IPS-NIHi11 (cell line): ENCODE data around the gene CBLB.
"Not testable (repeated sequence)": the region's sequence is repeated elsewhere in the genome, so short reads cannot be mapped to it uniquely, and the experiment has no call there.

Experiments
- DNase-seq: peaks from one replicate; pipeline ENCODE4 v3.0.0; 2012; ENCODE audit warnings: mixed read lengths, low spot score

CBLB gene

GRCh38 chr3:105755121-105755886, 113.5 kb downstream of the CBLB start:
- DNase-seq = no peak

- no peak for DNase-seq
Observed at GRCh38 chr3:105752791-105753415, 115.9 kb downstream of the CBLB start.

GRCh38 chr3:105747696-105748095, 121.1 kb downstream of the CBLB start:
- no peak for DNase-seq

GRCh38 chr3:105747060-105747541, 121.7 kb downstream of the CBLB start:
- DNase-seq = no peak

GRCh38 chr3:105746231-105746996, 122.4 kb downstream of the CBLB start:
- DNase-seq = no peak

GRCh38 chr3:105745046-105745445, 123.8 kb downstream of the CBLB start:
- no peak for DNase-seq

GRCh38 chr3:105744202-105744601, 124.6 kb downstream of the CBLB start:
- no peak for DNase-seq

GRCh38 chr3:105733356-105733755, 135.5 kb downstream of the CBLB start:
- no peak for DNase-seq

- DNase-seq = no peak
Observed at GRCh38 chr3:105731686-105732085, 137.1 kb downstream of the CBLB start.

- no peak for DNase-seq
Observed at GRCh38 chr3:105730801-105731354, 137.9 kb downstream of the CBLB start.

- DNase-seq = no peak
Observed at GRCh38 chr3:105729667-105730066, 139.1 kb downstream of the CBLB start.

- no peak for DNase-seq
Observed at GRCh38 chr3:105728771-105729312, 140.0 kb downstream of the CBLB start.

GRCh38 chr3:105727036-105727435, 141.8 kb downstream of the CBLB start:
- DNase-seq = not testable (repeated sequence)

- DNase-seq = no peak
Observed at GRCh38 chr3:105722943-105723556, 145.8 kb downstream of the CBLB start.

- no peak for DNase-seq
Observed at GRCh38 chr3:105719791-105720190, 149.0 kb downstream of the CBLB start.

GRCh38 chr3:105715372-105715771, 153.4 kb downstream of the CBLB start:
- DNase-seq = no peak

- DNase-seq = no peak
Observed at GRCh38 chr3:105714453-105714852, 154.4 kb downstream of the CBLB start.

- DNase-seq = no peak
Observed at GRCh38 chr3:105708980-105709379, 159.8 kb downstream of the CBLB start.

GRCh38 chr3:105707009-105707408, 161.8 kb downstream of the CBLB start:
- DNase-seq = no peak

- no peak for DNase-seq
Observed at GRCh38 chr3:105704726-105705410, 163.9 kb downstream of the CBLB start.

GRCh38 chr3:105700575-105700974, 168.2 kb downstream of the CBLB start:
- DNase-seq = no peak
